KMS-11 (cell line): Measurements from ENCODE around the gene SLC7A10.

ENCODE experiments used
- H2AFZ ChIP-seq: fragments of 200-600 bp; sonication (generic); 2 replicates; pipeline ENCODE4 v1.6.1; 2016; ENCODE audit warnings: antibody characterized with exemption, mixed run types, low read depth
- H3K27ac ChIP-seq: fragments of 200-600 bp; sonication (generic); 2 replicates; pipeline ENCODE4 v1.6.1; 2016; ENCODE audit warnings: mild to moderate bottlenecking, mixed run types
- H3K27me3 ChIP-seq: fragments of 200-600 bp; sonication (generic); 2 replicates; pipeline ENCODE4 v1.6.1; 2017; ENCODE audit warnings: mild to moderate bottlenecking, low read depth, mixed run types, moderate library complexity; ENCODE audit not compliant: insufficient read depth
- H3K36me3 ChIP-seq: fragments of 200-600 bp; sonication (generic); 2 replicates; pipeline ENCODE4 v1.6.1; 2017; ENCODE audit warnings: mild to moderate bottlenecking, mixed run types; ENCODE audit not compliant: insufficient read depth
- H3K4me1 ChIP-seq: fragments of 200-600 bp; sonication (generic); 2 replicates; pipeline ENCODE4 v1.6.1; 2016; ENCODE audit warnings: mild to moderate bottlenecking, low read depth, mixed run types; ENCODE audit not compliant: poor library complexity, severe bottlenecking
- H3K4me2 ChIP-seq: fragments of 200-600 bp; sonication (generic); 2 replicates; pipeline ENCODE4 v1.7.0; 2016; ENCODE audit warnings: mild to moderate bottlenecking, mixed run types
- H3K4me3 ChIP-seq: fragments of 200-600 bp; sonication (generic); IDR thresholded peaks from 2 replicates; pipeline ENCODE4 v1.6.1; 2017; ENCODE audit warnings: low read depth, low read length, mixed read lengths; ENCODE audit not compliant: insufficient read depth
- H3K79me2 ChIP-seq: fragments of 200-600 bp; sonication (generic); 2 replicates; pipeline ENCODE4 v1.6.1; 2016; ENCODE audit warnings: low read depth, mixed run types; ENCODE audit not compliant: insufficient read depth
- H3K9ac ChIP-seq: fragments of 200-600 bp; sonication (generic); 2 replicates; pipeline ENCODE4 v1.6.1; 2016; ENCODE audit warnings: mild to moderate bottlenecking, mixed run types
- H4K20me1 ChIP-seq: fragments of 200-600 bp; sonication (generic); 2 replicates; pipeline ENCODE4 v1.6.1; 2016; ENCODE audit warnings: mild to moderate bottlenecking, mixed run types; ENCODE audit not compliant: insufficient read depth
- TF ChIP-seq, protein P1 (sequence below): fragments of 200-600 bp; sonication (generic); conservative IDR thresholded peaks from 2 replicates; pipeline ENCODE4 v1.6.1; 2017; ENCODE audit warnings: low read depth, mild to moderate bottlenecking, antibody characterized with exemption, low read length, moderate library complexity, mixed read lengths

Gene SLC7A10

DNA sequence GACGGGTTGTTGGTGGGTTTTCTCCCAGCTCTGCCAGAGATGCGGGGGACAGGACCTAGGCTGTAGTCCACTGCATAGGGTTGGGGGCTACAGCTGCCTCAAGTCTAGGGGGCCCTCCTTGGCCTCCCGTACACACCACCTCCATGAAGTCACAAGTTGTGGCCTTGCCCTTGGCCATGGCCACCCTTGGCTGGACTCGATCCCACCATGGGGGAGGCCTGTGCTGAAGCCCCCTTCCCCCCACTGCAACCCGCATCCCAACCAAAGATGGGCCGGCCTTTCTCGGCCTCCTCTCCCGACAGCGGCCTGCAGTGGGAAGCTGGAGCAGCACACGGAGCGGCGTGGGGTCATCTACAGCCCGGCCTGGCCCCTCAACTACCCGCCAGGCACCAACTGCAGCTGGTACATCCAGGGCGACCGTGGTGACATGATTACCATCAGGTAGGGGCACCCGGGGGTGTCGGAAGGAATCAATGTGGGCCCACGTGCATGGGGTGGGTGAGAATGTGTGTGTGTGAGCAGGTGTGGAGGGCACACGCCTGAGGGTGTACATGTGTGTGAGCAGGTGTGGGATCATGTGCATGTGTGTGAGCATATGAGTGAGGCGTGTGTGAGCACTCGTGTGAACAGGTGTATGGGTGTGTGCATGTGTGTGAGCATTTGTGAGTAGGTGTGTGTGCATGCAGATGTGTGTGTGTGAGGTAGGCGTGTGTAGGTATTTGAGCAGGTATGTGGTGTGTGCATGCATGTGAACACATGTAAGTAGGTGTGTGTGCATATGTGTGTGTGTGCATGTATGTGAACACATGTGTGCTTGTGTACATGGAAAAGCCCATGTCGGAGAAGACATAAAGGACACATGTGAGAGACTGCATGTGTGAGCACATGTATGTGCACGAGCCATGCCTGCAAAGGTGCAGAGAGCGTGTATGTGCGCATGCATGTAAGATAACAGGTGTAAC, 22.8 kb downstream of the SLC7A10 start:
- Histone ChIP-seq H3K4me3 (no peak overlapping the region), H3K79me2 (no peaks in the 10 kb centered on the region), H4K20me1 (no peaks in the 10 kb centered on the region), H3K27me3 (no peaks in the 10 kb centered on the region), H3K36me3 (no peaks in the 10 kb centered on the region), H3K27ac (no peak overlapping the region), H2AFZ (no peak overlapping the region), H3K4me2 (no peak overlapping the region), H3K9ac (no peak overlapping the region), H3K4me1 (no peaks in the 10 kb centered on the region)
- TF ChIP-seq, protein P1, sequence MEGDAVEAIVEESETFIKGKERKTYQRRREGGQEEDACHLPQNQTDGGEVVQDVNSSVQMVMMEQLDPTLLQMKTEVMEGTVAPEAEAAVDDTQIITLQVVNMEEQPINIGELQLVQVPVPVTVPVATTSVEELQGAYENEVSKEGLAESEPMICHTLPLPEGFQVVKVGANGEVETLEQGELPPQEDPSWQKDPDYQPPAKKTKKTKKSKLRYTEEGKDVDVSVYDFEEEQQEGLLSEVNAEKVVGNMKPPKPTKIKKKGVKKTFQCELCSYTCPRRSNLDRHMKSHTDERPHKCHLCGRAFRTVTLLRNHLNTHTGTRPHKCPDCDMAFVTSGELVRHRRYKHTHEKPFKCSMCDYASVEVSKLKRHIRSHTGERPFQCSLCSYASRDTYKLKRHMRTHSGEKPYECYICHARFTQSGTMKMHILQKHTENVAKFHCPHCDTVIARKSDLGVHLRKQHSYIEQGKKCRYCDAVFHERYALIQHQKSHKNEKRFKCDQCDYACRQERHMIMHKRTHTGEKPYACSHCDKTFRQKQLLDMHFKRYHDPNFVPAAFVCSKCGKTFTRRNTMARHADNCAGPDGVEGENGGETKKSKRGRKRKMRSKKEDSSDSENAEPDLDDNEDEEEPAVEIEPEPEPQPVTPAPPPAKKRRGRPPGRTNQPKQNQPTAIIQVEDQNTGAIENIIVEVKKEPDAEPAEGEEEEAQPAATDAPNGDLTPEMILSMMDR = no peak

- Histone ChIP-seq H3K4me3 (no peak overlapping the region), H3K4me2 (no peak overlapping the region), H3K27ac (no peak overlapping the region), H4K20me1 (no peaks in the 10 kb centered on the region), H3K36me3 (no peaks in the 10 kb centered on the region), H2AFZ (no peak overlapping the region), H3K27me3 (no peaks in the 10 kb centered on the region), H3K79me2 (no peaks in the 10 kb centered on the region), H3K9ac (no peak overlapping the region), H3K4me1 (no peaks in the 10 kb centered on the region)
- TF ChIP-seq, protein P1 = no peak
These were observed 23.6 kb downstream of the SLC7A10 start for GRCh38 chr19:33201886-33202545.

- Histone ChIP-seq H3K4me2 (no peak overlapping the region), H4K20me1 (no peaks in the 10 kb centered on the region), H3K79me2 (no peaks in the 10 kb centered on the region), H3K27me3 (no peaks in the 10 kb centered on the region), H3K4me3 (no peak overlapping the region), H2AFZ (no peak overlapping the region), H3K27ac (no peak overlapping the region), H3K9ac (no peak overlapping the region), H3K36me3 (no peaks in the 10 kb centered on the region), H3K4me1 (no peaks in the 10 kb centered on the region)
- TF ChIP-seq, protein P1 = no peak
These were observed 24.2 kb downstream of the SLC7A10 start for GRCh38 chr19:33201473-33201872.

DNA sequence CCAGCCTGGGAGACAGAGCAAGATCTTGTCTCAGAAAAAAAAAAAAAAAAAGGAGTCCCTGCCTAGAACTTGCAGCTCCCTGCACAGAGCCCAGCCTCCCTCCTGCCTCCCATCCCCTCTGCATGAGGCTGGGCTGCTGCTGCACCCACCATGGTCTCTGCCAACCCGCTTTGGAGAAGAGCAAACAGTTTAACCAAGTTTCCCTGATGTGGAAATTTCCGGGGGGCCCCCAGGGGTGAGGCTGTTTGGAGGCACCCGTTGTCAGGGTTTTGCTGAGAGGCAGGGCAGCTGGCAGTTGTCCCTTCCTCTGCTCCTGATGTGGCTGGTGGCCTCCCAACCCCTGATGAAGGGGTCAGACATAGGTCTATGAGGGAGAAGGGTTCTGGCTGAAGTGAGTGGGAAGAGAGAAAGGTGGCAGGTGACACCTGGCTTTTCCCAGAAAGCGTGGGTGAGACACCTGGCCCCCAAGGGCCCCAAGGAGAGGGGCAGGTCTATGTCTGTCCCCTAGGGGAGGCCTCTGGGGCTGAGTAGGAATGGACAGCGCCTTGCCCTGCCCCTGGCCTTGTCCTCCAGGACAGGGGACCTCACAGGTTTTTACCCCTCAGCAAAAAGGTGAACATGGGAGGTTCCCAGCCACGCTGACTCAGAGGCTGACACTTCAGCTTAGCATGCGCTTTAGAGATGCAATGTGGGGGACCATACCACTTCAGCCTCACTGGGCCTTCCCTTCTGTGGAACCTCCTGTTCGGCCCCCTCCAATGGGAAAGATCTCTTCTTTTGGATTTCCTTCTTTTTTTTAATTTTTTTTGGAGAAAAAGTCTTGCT, 26.0 kb downstream of the SLC7A10 start:
- Histone ChIP-seq H3K79me2 (no peaks in the 10 kb centered on the region), H3K36me3 (no peaks in the 10 kb centered on the region), H3K4me1 (no peaks in the 10 kb centered on the region), H3K4me2 (no peak overlapping the region), H3K27me3 (no peaks in the 10 kb centered on the region; the same call in 1 of the 2 replicates), H2AFZ (no peak overlapping the region), H3K9ac (no peak overlapping the region), H3K4me3 (no peak overlapping the region), H3K27ac (no peak overlapping the region), H4K20me1 (no peaks in the 10 kb centered on the region)
- TF ChIP-seq, protein P1 = no peak
